HepG2 (cell line): ENCODE data around the gene GNRHR. TPM values are rescaled to one million over a fixed set of nuclear protein-coding genes. Genes with fewer than 3 reads are reported as not detected.

Experiments used
- ATAC-seq: fragments of 200-7000 bp; cut with Tn5 transposase; 3 replicates; pipeline ENCODE4 v1.9.1; 2020; ENCODE audit warnings: mild to moderate bottlenecking, moderate library complexity
- BruUV-seq: library from RNA; stranded (reverse); fragments of 400-500 nt; replicated peaks from 2 replicates; lab custom pipeline; 2021; lab: Mats Ljungman, UMichigan
- CTCF ChIA-PET: fragments of 300-600 bp; formaldehyde crosslinking; extraction: SDS; loops from one replicate; lab custom pipeline; 2021; ENCODE audit warnings: low total read pairs, inconsistent platforms, low intra/inter-chr PET ratio; lab: Yijun Ruan, JAX
- POLR2A ChIA-PET: fragments of 350-600 bp; sonication (Branson Sonifier 250); formaldehyde crosslinking; loops from one replicate; lab custom pipeline; 2020; ENCODE audit warnings: antibody characterized with exemption, inconsistent platforms; lab: Yijun Ruan, JAX
- DNase-seq: peaks from one replicate; pipeline ENCODE4 v3.0.0-alpha.2; 2015; ENCODE audit warnings: low spot score
- FAIRE-seq: peaks from 3 replicates; lab custom pipeline; 2011; peaks lifted over from hg19 to GRCh38; lab: Jason Lieb, UNC
- H2AFZ ChIP-seq: one replicate; pipeline ENCODE4 v1.6.1; 2011; ENCODE audit warnings: low read length, inconsistent platforms
- H3K27ac ChIP-seq: fragments of 300-600 bp; 3 replicates; pipeline ENCODE4 v1.8.0; 2011; ENCODE audit warnings: mixed run types, mild to moderate bottlenecking, mixed read lengths, low read length, inconsistent platforms; ENCODE audit not compliant: insufficient read depth; ENCODE audit errors: extremely low read length
- H3K27me3 ChIP-seq, 2 experiments: fragments of 200-600 bp in 1 of 2; 2 replicates in 1 of 2; 3 replicates in 1 of 2; pipeline versions ENCODE4 v1.6.0 to v1.8.0; 2011; ENCODE audit warnings: low read length in 2 of 2, mild to moderate bottlenecking in 2 of 2, moderate library complexity in 2 of 2, inconsistent platforms in 1 of 2; ENCODE audit not compliant: insufficient read depth in 2 of 2, control insufficient read depth in 1 of 2
- H3K36me3 ChIP-seq, 2 experiments: fragments of 200-600 bp in 1 of 2; replicated peaks in 1 of 2; 2 replicates in 1 of 2; 3 replicates in 1 of 2; pipeline versions ENCODE4 v1.5.1 to v1.8.0; 2011; ENCODE audit warnings: low read length in 2 of 2, inconsistent platforms in 1 of 2; ENCODE audit not compliant: insufficient read depth in 2 of 2, control insufficient read depth in 1 of 2
- H3K4me1 ChIP-seq: 2 replicates; pipeline ENCODE4 v1.5.1; 2012; ENCODE audit warnings: low read length, inconsistent platforms; ENCODE audit not compliant: insufficient read depth
- H3K4me2 ChIP-seq: 2 replicates; pipeline ENCODE4 v1.6.0; 2011; ENCODE audit warnings: low read depth, low read length, inconsistent platforms
- H3K4me3 ChIP-seq, 3 experiments: fragments of 200-600 bp in 1 of 3; sonication (generic), shearing (Covaris generic) in 1 of 3; replicated peaks in 1 of 3; 2 replicates each; pipeline ENCODE4 v1.5.1; 2011 to 2016; ENCODE audit warnings: low read length in 3 of 3, inconsistent platforms in 2 of 3, low read depth in 2 of 3, mild to moderate bottlenecking in 2 of 3, control low read depth in 1 of 3, mixed read lengths in 1 of 3; ENCODE audit not compliant: insufficient read depth in 1 of 3
- H3K79me2 ChIP-seq: one replicate; pipeline ENCODE4 v1.6.1; 2011; ENCODE audit warnings: low read length, inconsistent platforms; ENCODE audit not compliant: insufficient read depth
- H3K9ac ChIP-seq: 2 replicates; pipeline ENCODE4 v1.6.0; 2011; ENCODE audit warnings: mild to moderate bottlenecking, low read depth, low read length, inconsistent platforms; ENCODE audit not compliant: insufficient read depth
- H3K9me3 ChIP-seq: 2 replicates; pipeline ENCODE4 v1.5.1; 2012; ENCODE audit warnings: mild to moderate bottlenecking, low read length
- H4K20me1 ChIP-seq: 2 replicates; pipeline ENCODE4 v1.6.0; 2011; ENCODE audit warnings: inconsistent platforms, mild to moderate bottlenecking, low read length, moderate library complexity; ENCODE audit not compliant: insufficient read depth
- ESRRA ChIP-seq: sonication (generic); formaldehyde crosslinking; IDR thresholded peaks from 2 replicates; pipeline ENCODE4 v1.5.1; 2020; ENCODE audit warnings: mild to moderate bottlenecking, low read depth, missing genetic modification reagents
- HNRNPK ChIP-seq: fragments of 200-400 bp; formaldehyde crosslinking; IDR thresholded peaks from 2 replicates; pipeline ENCODE4 v1.6.1; 2018; ENCODE audit warnings: low read length, low read depth, moderate library complexity, mild to moderate bottlenecking; ENCODE audit not compliant: poor library complexity, severe bottlenecking
- NFE2L1 ChIP-seq: sonication (generic); formaldehyde crosslinking; IDR thresholded peaks from 2 replicates; pipeline ENCODE4 v1.4.0; 2020; ENCODE audit warnings: missing genetic modification reagents, mild to moderate bottlenecking, borderline replicate concordance
- RBAK ChIP-seq: sonication (generic); formaldehyde crosslinking; IDR thresholded peaks from 2 replicates; pipeline ENCODE4 v1.5.1; 2020; ENCODE audit warnings: mild to moderate bottlenecking, missing genetic modification reagents
- SRSF4 ChIP-seq: fragments of 200-400 bp; formaldehyde crosslinking; IDR thresholded peaks from one replicate; pipeline ENCODE4 v1.6.1; 2018; ENCODE audit warnings: mild to moderate bottlenecking, low read depth, low read length, moderate library complexity; ENCODE audit not compliant: poor library complexity, severe bottlenecking
- ZNF496 ChIP-seq: sonication (generic); formaldehyde crosslinking; IDR thresholded peaks from 2 replicates; pipeline ENCODE4 v1.8.1; 2023; ENCODE audit warnings: mild to moderate bottlenecking, moderate library complexity, missing genetic modification reagents; ENCODE audit not compliant: insufficient replicate concordance
- ZNF788 ChIP-seq: sonication (generic); formaldehyde crosslinking; IDR thresholded peaks from 2 replicates; pipeline ENCODE4 v1.5.0; 2020; ENCODE audit warnings: mild to moderate bottlenecking, missing genetic modification reagents, borderline replicate concordance
- WGBS: methylation state at CpG from one replicate; pipeline ENCODE4 v1.1.6; 2017; ENCODE audit warnings: low lambda C conversion rate; 5-methylcytosine and 5-hydroxymethylcytosine counted together
- in situ Hi-C: cut with HindIII; loops from 2 replicates; pipeline ENCODE4 v1.10.0; 2017; ENCODE audit warnings: low pct_unique_long_range_greater_than_20kb; ENCODE audit not compliant: extremely low pct_ligation_motif_present
- intact Hi-C: fragments of 100-400 bp; cut with micrococcal nuclease; formaldehyde crosslinking; loops from one replicate; pipeline ENCODE4 v1.10.0; 2022; ENCODE audit not compliant: unreplicated experiment
- polyA plus RNA-seq, 8 experiments: library from polyadenylated mRNA; depleted of rRNA in 3 of 8; stranded (reverse) in 7 of 8; unstranded in 1 of 8; fragments of >200 nt; fragmentation: Illumina TruSeq in 4 of 8; extraction: Trizol in 4 of 8; gene quantifications; 2 replicates each; pipeline versions ENCODE4 v1.2.1 to v1.2.3, GENCODE V29; 2011 to 2016; ENCODE audit warnings: low read depth in 4 of 8, missing spikeins in 1 of 8, mixed read lengths in 1 of 8; ENCODE audit not compliant: insufficient read depth in 1 of 8
- total RNA-seq, 5 experiments: library from RNA; depleted of rRNA; stranded (reverse); fragments of >200 nt; fragmentation: Illumina TruSeq; extraction: Trizol; gene quantifications; 2 replicates each; pipeline ENCODE4 v1.2.3, GENCODE V29; 2016; ENCODE audit warnings: low read depth in 1 of 5
- TF ChIP-seq, protein P1 (sequence below): sonication (generic); formaldehyde crosslinking; IDR thresholded peaks from 2 replicates; pipeline ENCODE4 v1.4.0; 2020; ENCODE audit warnings: missing genetic modification reagents, mild to moderate bottlenecking, borderline replicate concordance
- TF ChIP-seq, protein P2 (sequence below): IDR thresholded peaks from 2 replicates; pipeline ENCODE4 v1.6.1; 2016
- TF ChIP-seq, protein P3 (sequence below): IDR thresholded peaks from 2 replicates; pipeline ENCODE4 v1.6.1; 2016; ENCODE audit warnings: mild to moderate bottlenecking
- TF ChIP-seq, protein P4 (sequence below): sonication (generic); formaldehyde crosslinking; IDR thresholded peaks from 2 replicates; pipeline ENCODE4 v1.4.0; 2020; ENCODE audit warnings: missing genetic modification reagents

Gene GNRHR
- total and polyA plus RNA-seq, 2 of the 13 experiments (the other 11 are each of a cell fraction or from before 2014, with no cell fraction given): not detected

DNA sequence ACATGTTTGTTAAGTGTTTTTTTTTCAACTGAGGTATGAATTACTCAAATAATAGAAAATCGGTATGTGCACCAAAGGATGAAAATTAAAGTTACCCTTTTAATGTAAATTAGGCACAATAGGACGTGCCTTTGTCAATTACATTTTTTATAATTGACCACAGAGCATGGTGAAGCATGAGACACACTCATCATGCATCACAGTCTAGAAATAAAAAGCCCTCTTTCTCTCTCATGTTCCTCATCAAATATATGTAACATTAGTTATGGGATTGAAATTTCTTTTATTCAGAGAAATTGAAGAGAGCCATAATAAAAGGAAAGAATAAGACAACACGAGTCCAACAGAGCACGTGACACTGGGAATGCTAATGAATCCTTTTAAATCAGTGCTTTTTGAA is 3.5 kb downstream of the GNRHR start:
- FAIRE-seq (no peak), DNase-seq (no peak), ATAC-seq (no peak)
- 79% methylated on average over 4 of the region's 4 CpGs for WGBS
- H3K9me3 ChIP-seq: no peaks in the 10 kb centered on the region
- no peak overlapping the region for H3K27ac ChIP-seq
- ChIA-PET CTCF (no interaction called here), POLR2A (no interaction called here)
- in situ Hi-C loops: no loop called here
- H3K4me1 ChIP-seq: no peaks in the 10 kb centered on the region
- H3K9ac ChIP-seq: no peak overlapping the region
- no peak overlapping the region for H3K4me2 ChIP-seq
- H3K36me3 ChIP-seq: no peaks in the 10 kb centered on the region
- no TSS peak for BruUV-seq
- no peak overlapping the region for H2AFZ ChIP-seq
- no peaks in the 10 kb centered on the region for H3K27me3 ChIP-seq
- H3K4me3 ChIP-seq: no peak overlapping the region
- no peak for TF ChIP-seq ESRRA
- TF ChIP-seq, protein P1, sequence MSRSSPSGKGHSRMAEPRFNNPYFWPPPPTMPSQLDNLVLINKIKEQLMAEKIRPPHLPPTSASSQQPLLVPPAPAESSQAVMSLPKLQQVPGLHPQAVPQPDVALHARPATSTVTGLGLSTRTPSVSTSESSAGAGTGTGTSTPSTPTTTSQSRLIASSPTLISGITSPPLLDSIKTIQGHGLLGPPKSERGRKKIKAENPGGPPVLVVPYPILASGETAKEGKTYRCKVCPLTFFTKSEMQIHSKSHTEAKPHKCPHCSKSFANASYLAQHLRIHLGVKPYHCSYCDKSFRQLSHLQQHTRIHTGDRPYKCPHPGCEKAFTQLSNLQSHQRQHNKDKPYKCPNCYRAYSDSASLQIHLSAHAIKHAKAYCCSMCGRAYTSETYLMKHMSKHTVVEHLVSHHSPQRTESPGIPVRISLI (CRISPR knock-in tag): no peak
- TF ChIP-seq, protein P2, sequence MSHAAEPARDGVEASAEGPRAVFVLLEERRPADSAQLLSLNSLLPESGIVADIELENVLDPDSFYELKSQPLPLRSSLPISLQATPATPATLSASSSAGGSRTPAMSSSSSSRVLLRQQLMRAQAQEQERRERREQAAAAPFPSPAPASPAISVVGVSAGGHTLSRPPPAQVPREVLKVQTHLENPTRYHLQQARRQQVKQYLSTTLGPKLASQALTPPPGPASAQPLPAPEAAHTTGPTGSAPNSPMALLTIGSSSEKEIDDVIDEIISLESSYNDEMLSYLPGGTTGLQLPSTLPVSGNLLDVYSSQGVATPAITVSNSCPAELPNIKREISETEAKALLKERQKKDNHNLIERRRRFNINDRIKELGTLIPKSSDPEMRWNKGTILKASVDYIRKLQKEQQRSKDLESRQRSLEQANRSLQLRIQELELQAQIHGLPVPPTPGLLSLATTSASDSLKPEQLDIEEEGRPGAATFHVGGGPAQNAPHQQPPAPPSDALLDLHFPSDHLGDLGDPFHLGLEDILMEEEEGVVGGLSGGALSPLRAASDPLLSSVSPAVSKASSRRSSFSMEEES: no peak
- TF ChIP-seq RBAK (CRISPR knock-in tag): no peak
- TF ChIP-seq ZNF788 (CRISPR knock-in tag): no peak
- no peak for TF ChIP-seq HNRNPK
- TF ChIP-seq NFE2L1 (CRISPR knock-in tag): no peak
- TF ChIP-seq, protein P3, sequence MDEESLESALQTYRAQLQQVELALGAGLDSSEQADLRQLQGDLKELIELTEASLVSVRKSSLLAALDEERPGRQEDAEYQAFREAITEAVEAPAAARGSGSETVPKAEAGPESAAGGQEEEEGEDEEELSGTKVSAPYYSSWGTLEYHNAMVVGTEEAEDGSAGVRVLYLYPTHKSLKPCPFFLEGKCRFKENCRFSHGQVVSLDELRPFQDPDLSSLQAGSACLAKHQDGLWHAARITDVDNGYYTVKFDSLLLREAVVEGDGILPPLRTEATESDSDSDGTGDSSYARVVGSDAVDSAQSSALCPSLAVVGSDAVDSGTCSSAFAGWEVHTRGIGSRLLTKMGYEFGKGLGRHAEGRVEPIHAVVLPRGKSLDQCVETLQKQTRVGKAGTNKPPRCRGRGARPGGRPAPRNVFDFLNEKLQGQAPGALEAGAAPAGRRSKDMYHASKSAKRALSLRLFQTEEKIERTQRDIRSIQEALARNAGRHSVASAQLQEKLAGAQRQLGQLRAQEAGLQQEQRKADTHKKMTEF (CRISPR knock-in tag): no peak
- no peak for TF ChIP-seq SRSF4
- TF ChIP-seq, protein P4, sequence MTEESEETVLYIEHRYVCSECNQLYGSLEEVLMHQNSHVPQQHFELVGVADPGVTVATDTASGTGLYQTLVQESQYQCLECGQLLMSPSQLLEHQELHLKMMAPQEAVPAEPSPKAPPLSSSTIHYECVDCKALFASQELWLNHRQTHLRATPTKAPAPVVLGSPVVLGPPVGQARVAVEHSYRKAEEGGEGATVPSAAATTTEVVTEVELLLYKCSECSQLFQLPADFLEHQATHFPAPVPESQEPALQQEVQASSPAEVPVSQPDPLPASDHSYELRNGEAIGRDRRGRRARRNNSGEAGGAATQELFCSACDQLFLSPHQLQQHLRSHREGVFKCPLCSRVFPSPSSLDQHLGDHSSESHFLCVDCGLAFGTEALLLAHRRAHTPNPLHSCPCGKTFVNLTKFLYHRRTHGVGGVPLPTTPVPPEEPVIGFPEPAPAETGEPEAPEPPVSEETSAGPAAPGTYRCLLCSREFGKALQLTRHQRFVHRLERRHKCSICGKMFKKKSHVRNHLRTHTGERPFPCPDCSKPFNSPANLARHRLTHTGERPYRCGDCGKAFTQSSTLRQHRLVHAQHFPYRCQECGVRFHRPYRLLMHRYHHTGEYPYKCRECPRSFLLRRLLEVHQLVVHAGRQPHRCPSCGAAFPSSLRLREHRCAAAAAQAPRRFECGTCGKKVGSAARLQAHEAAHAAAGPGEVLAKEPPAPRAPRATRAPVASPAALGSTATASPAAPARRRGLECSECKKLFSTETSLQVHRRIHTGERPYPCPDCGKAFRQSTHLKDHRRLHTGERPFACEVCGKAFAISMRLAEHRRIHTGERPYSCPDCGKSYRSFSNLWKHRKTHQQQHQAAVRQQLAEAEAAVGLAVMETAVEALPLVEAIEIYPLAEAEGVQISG (CRISPR knock-in tag): no peak
- TF ChIP-seq ZNF496 (CRISPR knock-in tag): no peak
- TF ChIP-seq, all 625 proteins: peak for 0
- Histone ChIP-seq H4K20me1 (no peaks in the 10 kb centered on the region), H3K79me2 (no peaks in the 10 kb centered on the region)
- intact Hi-C loops: no loop called here
